PC-3 (cell line): Measurements from ENCODE around the gene NEK11. TPM values are rescaled to one million over a fixed set of nuclear protein-coding genes. Genes with fewer than 3 reads are reported as not detected.

ENCODE experiments used
- ATAC-seq: fragments of 200-7000 bp; cut with Tn5 transposase; 2 replicates; pipeline ENCODE4 v1.9.1; 2020; ENCODE audit warnings: mild to moderate bottlenecking, moderate library complexity
- BruUV-seq: library from RNA; stranded (reverse); fragments of 400-500 nt; replicated peaks from 2 replicates; lab custom pipeline; 2021; lab: Mats Ljungman, UMichigan
- CTCF ChIA-PET: fragments of 300-600 bp; sonication (Branson Sonifier 250); formaldehyde crosslinking; loops from one replicate; lab custom pipeline; 2022; ENCODE audit warnings: antibody characterized with exemption; lab: Charles Lee
- POLR2A ChIA-PET: fragments of 300-600 bp; sonication (Branson Sonifier 250); formaldehyde crosslinking; loops from one replicate; lab custom pipeline; 2022; ENCODE audit warnings: antibody characterized with exemption; ENCODE audit not compliant: unreplicated experiment; lab: Charles Lee
- DNase-seq: peaks from one replicate; pipeline ENCODE4 v3.0.0-alpha.2; 2015
- H2AFZ ChIP-seq: fragments of 300-600 bp; sonication (generic); 2 replicates; pipeline ENCODE4 v1.6.0; 2016; ENCODE audit warnings: antibody characterized with exemption, low read length
- H3F3A ChIP-seq: fragments of 300-600 bp; sonication (generic); one replicate; pipeline ENCODE4 v1.6.0; 2017; ENCODE audit warnings: antibody characterized with exemption, low read length, control low read depth, mild to moderate bottlenecking; ENCODE audit not compliant: unreplicated experiment
- H3K27ac ChIP-seq: fragments of 300-600 bp; sonication (generic); 2 replicates; pipeline ENCODE4 v1.5.1; 2016; ENCODE audit warnings: mild to moderate bottlenecking, low read length
- H3K27me3 ChIP-seq: fragments of 300-600 bp; sonication (generic); 2 replicates; pipeline ENCODE4 v1.6.1; 2016; ENCODE audit warnings: low read length, mixed read lengths
- H3K36me3 ChIP-seq: fragments of 300-600 bp; sonication (generic); 2 replicates; pipeline ENCODE4 v1.6.1; 2016; ENCODE audit warnings: low read depth, mixed run types, low read length, mixed read lengths
- H3K4me1 ChIP-seq: fragments of 300-600 bp; sonication (generic); 2 replicates; pipeline ENCODE4 v1.5.1; 2016; ENCODE audit warnings: low read length; ENCODE audit not compliant: insufficient read depth
- H3K4me2 ChIP-seq: fragments of 300-600 bp; sonication (generic); 2 replicates; pipeline ENCODE4 v1.6.0; 2016; ENCODE audit warnings: low read length
- H3K4me3 ChIP-seq: fragments of 300-600 bp; sonication (generic); 2 replicates; pipeline ENCODE4 v1.5.1; 2016; ENCODE audit warnings: mild to moderate bottlenecking, low read length, mixed read lengths
- H3K79me2 ChIP-seq: fragments of 300-600 bp; sonication (generic); 2 replicates; pipeline ENCODE4 v1.6.1; 2017; ENCODE audit warnings: low read length, mixed read lengths
- H3K9ac ChIP-seq: fragments of 300-600 bp; sonication (generic); 2 replicates; pipeline ENCODE4 v1.6.0; 2016; ENCODE audit warnings: mild to moderate bottlenecking, low read length
- H3K9me2 ChIP-seq: fragments of 300-600 bp; sonication (generic); replicated peaks from 2 replicates; pipeline ENCODE4 v1.6.1; 2016; ENCODE audit warnings: mixed run types, low read length, mixed read lengths
- H3K9me3 ChIP-seq: fragments of 300-600 bp; sonication (generic); 2 replicates; pipeline ENCODE4 v1.6.1; 2016; ENCODE audit warnings: low read length, mixed read lengths
- H4K20me1 ChIP-seq: fragments of 300-600 bp; sonication (generic); 2 replicates; pipeline ENCODE4 v1.6.1; 2016; ENCODE audit warnings: low read length, mixed read lengths
- EZH2 ChIP-seq: fragments of 300-600 bp; sonication (generic); IDR thresholded peaks from one replicate; pipeline ENCODE4 v1.6.1; 2017; ENCODE audit warnings: antibody characterized with exemption, mild to moderate bottlenecking, low read length; ENCODE audit not compliant: unreplicated experiment
- EZH2phosphoT487 ChIP-seq: fragments of 300-600 bp; sonication (generic); IDR thresholded peaks from 2 replicates; pipeline ENCODE4 v1.6.1; 2018; ENCODE audit warnings: mild to moderate bottlenecking, antibody characterized with exemption, low read length, borderline replicate concordance
- intact Hi-C: fragments of 100-400 bp; cut with micrococcal nuclease; formaldehyde crosslinking; loops from 2 replicates; pipeline ENCODE4 v1.9.0; 2023
- total RNA-seq: library from RNA; depleted of rRNA; stranded (reverse); fragments of >200 nt; gene quantifications from 2 replicates; pipeline ENCODE4 v1.2.3, GENCODE V29; 2014
- TF ChIP-seq, protein P1 (sequence below): fragments of 300-600 bp; sonication (generic); conservative IDR thresholded peaks from 2 replicates; pipeline ENCODE4 v1.5.1; 2017; ENCODE audit warnings: antibody characterized with exemption, low read depth, mild to moderate bottlenecking, low read length

NEK11 gene
- total RNA-seq, 1 experiment from 2014 or later, result 3.1 TPM

DNA sequence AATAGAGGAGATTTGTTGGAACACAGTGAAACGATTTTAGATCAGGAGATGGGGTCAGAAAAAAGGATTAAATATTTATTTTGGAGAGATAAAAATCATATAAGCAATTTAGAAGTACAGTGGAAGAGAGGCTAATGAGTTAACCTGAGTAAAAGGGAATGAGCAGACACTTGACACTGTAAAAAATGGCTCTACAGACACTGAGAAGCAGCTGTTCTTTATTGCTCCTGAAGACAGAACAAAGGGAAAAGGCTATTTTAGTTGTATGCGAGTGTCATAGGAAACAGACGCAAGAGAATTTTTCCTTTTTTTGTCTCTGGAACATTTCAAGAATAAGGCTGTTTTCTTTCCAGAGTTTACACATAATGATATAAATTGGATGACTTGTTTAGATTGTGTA lies 34.3 kb upstream of the NEK11 start:
- no peak overlapping the region for H3K4me3 ChIP-seq
- no peaks in the 10 kb centered on the region for H3K79me2 ChIP-seq
- intact Hi-C loops, result no loop called here
- no peaks in the 10 kb centered on the region for H3K9me3 ChIP-seq
- CTCF ChIA-PET, result no interaction called here
- H4K20me1 ChIP-seq, result no peaks in the 10 kb centered on the region
- BruUV-seq, result no TSS peak
- no peaks in the 10 kb centered on the region for H3F3A ChIP-seq
- H3K36me3 ChIP-seq, result 0 out of 2 replicates have a peak, but pooled peaks cover 5% of the 10 kb centered on the region
- H3K27ac ChIP-seq, result no peak overlapping the region
- no peaks in the 10 kb centered on the region for H3K27me3 ChIP-seq
- no peaks in the 10 kb centered on the region for H3K4me1 ChIP-seq
- POLR2A ChIA-PET, result no interaction called here
- no peak overlapping the region for H2AFZ ChIP-seq
- TF ChIP-seq EZH2, result no peak
- TF ChIP-seq, protein P1, sequence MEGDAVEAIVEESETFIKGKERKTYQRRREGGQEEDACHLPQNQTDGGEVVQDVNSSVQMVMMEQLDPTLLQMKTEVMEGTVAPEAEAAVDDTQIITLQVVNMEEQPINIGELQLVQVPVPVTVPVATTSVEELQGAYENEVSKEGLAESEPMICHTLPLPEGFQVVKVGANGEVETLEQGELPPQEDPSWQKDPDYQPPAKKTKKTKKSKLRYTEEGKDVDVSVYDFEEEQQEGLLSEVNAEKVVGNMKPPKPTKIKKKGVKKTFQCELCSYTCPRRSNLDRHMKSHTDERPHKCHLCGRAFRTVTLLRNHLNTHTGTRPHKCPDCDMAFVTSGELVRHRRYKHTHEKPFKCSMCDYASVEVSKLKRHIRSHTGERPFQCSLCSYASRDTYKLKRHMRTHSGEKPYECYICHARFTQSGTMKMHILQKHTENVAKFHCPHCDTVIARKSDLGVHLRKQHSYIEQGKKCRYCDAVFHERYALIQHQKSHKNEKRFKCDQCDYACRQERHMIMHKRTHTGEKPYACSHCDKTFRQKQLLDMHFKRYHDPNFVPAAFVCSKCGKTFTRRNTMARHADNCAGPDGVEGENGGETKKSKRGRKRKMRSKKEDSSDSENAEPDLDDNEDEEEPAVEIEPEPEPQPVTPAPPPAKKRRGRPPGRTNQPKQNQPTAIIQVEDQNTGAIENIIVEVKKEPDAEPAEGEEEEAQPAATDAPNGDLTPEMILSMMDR, result no peak
- TF ChIP-seq EZH2phosphoT487, result no peak
- DNase-seq (no peak), ATAC-seq (no peak)
- H3K4me2 ChIP-seq, result no peak overlapping the region
- no peak overlapping the region for H3K9ac ChIP-seq
- no peaks in the 10 kb centered on the region for H3K9me2 ChIP-seq

DNA sequence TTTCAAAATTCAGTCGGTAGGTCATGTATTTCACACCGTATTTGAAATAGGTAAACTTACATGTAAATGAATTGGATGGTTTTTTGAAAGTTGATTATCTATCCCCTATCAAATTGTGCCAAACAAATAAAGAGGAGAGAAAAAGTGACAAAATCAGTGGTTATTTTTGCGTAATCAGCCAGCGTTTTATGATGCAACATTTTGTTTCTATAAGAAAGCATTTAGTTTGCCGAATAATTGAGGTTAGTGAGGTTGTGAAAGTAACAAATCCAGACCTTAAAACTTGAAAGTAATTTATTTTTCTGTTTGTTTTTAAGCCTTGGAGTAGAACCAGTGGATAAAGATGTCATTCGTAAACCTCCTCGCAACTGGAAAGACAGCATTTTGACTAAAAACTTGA lies 29.4 kb upstream of the NEK11 start:
- peaks cover 7% of the 10 kb centered on the region; the same call in 1 of the 2 replicates for H3K36me3 ChIP-seq
- no peaks in the 10 kb centered on the region for H3K9me3 ChIP-seq
- ChIA-PET POLR2A (no interaction called here), CTCF (no interaction called here)
- ATAC-seq (no peak), DNase-seq (no peak)
- BruUV-seq, result no TSS peak
- H3K9ac ChIP-seq, result no peak overlapping the region
- TF ChIP-seq, protein P1, result no peak
- TF ChIP-seq EZH2phosphoT487 (no peak), EZH2 (no peak)
- H3K4me1 ChIP-seq, result no peaks in the 10 kb centered on the region
- no peaks in the 10 kb centered on the region for H4K20me1 ChIP-seq
- no peak overlapping the region for H2AFZ ChIP-seq
- no peak overlapping the region for H3K4me2 ChIP-seq
- no peak overlapping the region for H3K27ac ChIP-seq
- H3K27me3 ChIP-seq, result no peaks in the 10 kb centered on the region
- no peaks in the 10 kb centered on the region for H3K9me2 ChIP-seq
- H3K79me2 ChIP-seq, result no peaks in the 10 kb centered on the region
- no peaks in the 10 kb centered on the region for H3F3A ChIP-seq
- H3K4me3 ChIP-seq, result no peak overlapping the region
- intact Hi-C loops, result no loop called here

GRCh38 chr3:131001071-131001470 lies 25.6 kb upstream of the NEK11 start:
- intact Hi-C loops, result no loop called here
- DNase-seq (no peak), ATAC-seq (no peak)
- TF ChIP-seq EZH2, result no peak
- TF ChIP-seq, protein P1, result no peak
- no peak for TF ChIP-seq EZH2phosphoT487
- Histone ChIP-seq H3K4me2 (no peak overlapping the region), H2AFZ (no peak overlapping the region), H3K9ac (no peak overlapping the region), H3K9me2 (no peaks in the 10 kb centered on the region), H3F3A (no peaks in the 10 kb centered on the region), H3K27ac (no peak overlapping the region), H3K27me3 (no peaks in the 10 kb centered on the region), H3K4me3 (no peak overlapping the region), H4K20me1 (no peaks in the 10 kb centered on the region), H3K79me2 (no peaks in the 10 kb centered on the region), H3K9me3 (no peaks in the 10 kb centered on the region), H3K36me3 (peaks cover 7% of the 10 kb centered on the region; the same call in 1 of the 2 replicates), H3K4me1 (no peaks in the 10 kb centered on the region)
- POLR2A ChIA-PET, result no interaction called here
- no TSS peak for BruUV-seq
- CTCF ChIA-PET, result no interaction called here
